A549 (cell line): ENCODE results near the gene TSPEAR.

Experiments used
- BHLHE40 ChIP-seq: IDR thresholded peaks from 2 replicates; pipeline ENCODE4 v1.6.1; 2012; ENCODE audit warnings: low read depth, low read length, inconsistent platforms
- JUNB ChIP-seq: fragments of >200 bp; sonication (Bioruptor Twin); formaldehyde crosslinking; IDR thresholded peaks from 2 replicates; pipeline ENCODE4 v1.6.1; 2016
- POLR2A ChIP-seq: IDR thresholded peaks from 2 replicates; pipeline ENCODE4 v1.6.1; 2012; ENCODE audit warnings: mild to moderate bottlenecking, low read length
- SMC3 ChIP-seq: fragments of >200 bp; sonication (Bioruptor Twin); formaldehyde crosslinking; IDR thresholded peaks from 3 replicates; pipeline ENCODE4 v1.6.1; 2018; ENCODE audit warnings: inconsistent platforms
- TF ChIP-seq, protein P1 (sequence below): fragments of >200 bp; sonication (Bioruptor Twin); formaldehyde crosslinking; IDR thresholded peaks from 3 replicates; pipeline ENCODE4 v1.5.1; 2016

DNA sequence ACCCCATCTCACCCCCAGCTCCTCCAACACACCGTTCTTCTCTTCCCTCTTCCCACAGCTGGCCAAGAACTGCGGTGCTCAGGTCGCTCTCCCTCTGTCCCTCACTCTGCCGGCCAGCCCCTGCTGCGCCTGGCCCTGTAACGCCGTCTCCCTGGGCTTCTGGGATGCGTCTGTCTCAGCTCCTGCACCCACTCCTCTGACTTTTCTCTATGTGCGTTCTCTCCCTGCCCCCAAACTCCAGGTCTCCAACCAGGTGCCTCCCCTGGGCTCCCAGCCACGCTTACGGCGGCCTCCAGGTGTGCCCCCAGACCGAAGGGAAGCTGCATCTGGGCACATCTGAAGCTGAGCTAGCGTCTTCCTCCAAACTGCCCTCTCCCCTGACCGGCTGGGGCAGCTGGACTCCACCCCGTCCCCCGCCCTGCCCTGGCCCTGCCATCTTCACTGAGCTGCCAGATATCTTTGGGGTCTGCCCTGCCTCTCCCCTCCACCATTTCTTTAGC, 11.8 kb downstream of the TSPEAR start:
- no peak for TF ChIP-seq BHLHE40
- TF ChIP-seq POLR2A: no peak
- TF ChIP-seq, protein P1, sequence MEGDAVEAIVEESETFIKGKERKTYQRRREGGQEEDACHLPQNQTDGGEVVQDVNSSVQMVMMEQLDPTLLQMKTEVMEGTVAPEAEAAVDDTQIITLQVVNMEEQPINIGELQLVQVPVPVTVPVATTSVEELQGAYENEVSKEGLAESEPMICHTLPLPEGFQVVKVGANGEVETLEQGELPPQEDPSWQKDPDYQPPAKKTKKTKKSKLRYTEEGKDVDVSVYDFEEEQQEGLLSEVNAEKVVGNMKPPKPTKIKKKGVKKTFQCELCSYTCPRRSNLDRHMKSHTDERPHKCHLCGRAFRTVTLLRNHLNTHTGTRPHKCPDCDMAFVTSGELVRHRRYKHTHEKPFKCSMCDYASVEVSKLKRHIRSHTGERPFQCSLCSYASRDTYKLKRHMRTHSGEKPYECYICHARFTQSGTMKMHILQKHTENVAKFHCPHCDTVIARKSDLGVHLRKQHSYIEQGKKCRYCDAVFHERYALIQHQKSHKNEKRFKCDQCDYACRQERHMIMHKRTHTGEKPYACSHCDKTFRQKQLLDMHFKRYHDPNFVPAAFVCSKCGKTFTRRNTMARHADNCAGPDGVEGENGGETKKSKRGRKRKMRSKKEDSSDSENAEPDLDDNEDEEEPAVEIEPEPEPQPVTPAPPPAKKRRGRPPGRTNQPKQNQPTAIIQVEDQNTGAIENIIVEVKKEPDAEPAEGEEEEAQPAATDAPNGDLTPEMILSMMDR: no peak
- no peak for TF ChIP-seq JUNB
- no peak for TF ChIP-seq SMC3
